H9 (cell line): ENCODE measurements around the gene SPINK6. TPM values are rescaled to one million over a fixed set of nuclear protein-coding genes. Genes with fewer than 3 reads are reported as not detected.

Experiments
- DNase-seq: peaks from one replicate; pipeline ENCODE4 v3.0.0-alpha.2; 2017
- H2AFZ ChIP-seq: one replicate; pipeline ENCODE4 v1.6.1; 2013; ENCODE audit warnings: mild to moderate bottlenecking, low read length, control low read depth, moderate library complexity
- H2AK5ac ChIP-seq: 2 replicates; pipeline ENCODE4 v1.6.1; 2013; ENCODE audit warnings: low read length, control low read depth, mixed read lengths; ENCODE audit not compliant: insufficient read length
- H2BK120ac ChIP-seq: one replicate; pipeline ENCODE4 v1.6.1; 2013; ENCODE audit warnings: low read depth, mild to moderate bottlenecking, low read length, control low read depth, inconsistent platforms; ENCODE audit not compliant: poor library complexity, severe bottlenecking
- H2BK12ac ChIP-seq: 2 replicates; pipeline ENCODE4 v1.6.1; 2013; ENCODE audit warnings: low read length, control low read depth, mixed read lengths, low read depth; ENCODE audit not compliant: insufficient read length
- H2BK15ac ChIP-seq: 2 replicates; pipeline ENCODE4 v1.6.1; 2013; ENCODE audit warnings: low read depth, low read length, control low read depth
- H2BK20ac ChIP-seq: one replicate; pipeline ENCODE4 v1.6.1; 2013; ENCODE audit warnings: low read depth, mild to moderate bottlenecking, low read length, control low read depth, inconsistent platforms; ENCODE audit not compliant: poor library complexity, severe bottlenecking
- H2BK5ac ChIP-seq: 2 replicates; pipeline ENCODE4 v1.6.1; 2013; ENCODE audit warnings: low read length, control low read depth, mixed read lengths; ENCODE audit not compliant: insufficient read length
- H3K14ac ChIP-seq: 2 replicates; pipeline ENCODE4 v1.6.1; 2013; ENCODE audit warnings: low read length, control low read depth; ENCODE audit not compliant: insufficient read depth
- H3K18ac ChIP-seq: 2 replicates; pipeline ENCODE4 v1.6.1; 2013; ENCODE audit warnings: low read depth, mild to moderate bottlenecking, mixed read lengths, low read length, control low read depth; ENCODE audit not compliant: insufficient read length
- H3K23ac ChIP-seq: 2 replicates; pipeline ENCODE4 v1.6.1; 2013; ENCODE audit warnings: low read length, control low read depth, mixed read lengths, low read depth; ENCODE audit not compliant: insufficient read length
- H3K23me2 ChIP-seq: 2 replicates; pipeline ENCODE4 v1.6.1; 2013; ENCODE audit warnings: low read depth, mild to moderate bottlenecking, mixed read lengths, low read length, control low read depth; ENCODE audit not compliant: insufficient read length, poor library complexity, severe bottlenecking
- H3K27ac ChIP-seq: 2 replicates; pipeline ENCODE4 v1.5.1; 2013; ENCODE audit warnings: low read length, control low read depth, mixed read lengths, low read depth; ENCODE audit not compliant: insufficient read length
- H3K27me3 ChIP-seq: 2 replicates; pipeline ENCODE4 v1.6.1; 2013; ENCODE audit warnings: low read length, control low read depth, inconsistent platforms; ENCODE audit not compliant: insufficient read depth
- H3K4ac ChIP-seq: 2 replicates; pipeline ENCODE4 v1.6.1; 2013; ENCODE audit warnings: low read depth, mild to moderate bottlenecking, control low read depth, inconsistent platforms, low read length, moderate library complexity
- H3K4me1 ChIP-seq: 2 replicates; pipeline ENCODE4 v1.6.1; 2013; ENCODE audit warnings: low read length, control low read depth, inconsistent platforms; ENCODE audit not compliant: insufficient read depth
- H3K4me2 ChIP-seq: 2 replicates; pipeline ENCODE4 v1.6.1; 2013; ENCODE audit warnings: low read length, control low read depth, mixed read lengths; ENCODE audit not compliant: insufficient read length, insufficient read depth
- H3K56ac ChIP-seq: 2 replicates; pipeline ENCODE4 v1.6.1; 2013; ENCODE audit warnings: low read depth, mild to moderate bottlenecking, mixed read lengths, low read length, control low read depth; ENCODE audit not compliant: insufficient read length
- H3K79me1 ChIP-seq: 2 replicates; pipeline ENCODE4 v1.6.1; 2013; ENCODE audit warnings: low read depth, mild to moderate bottlenecking, moderate library complexity, low read length, control low read depth, inconsistent platforms; ENCODE audit not compliant: insufficient read depth, poor library complexity, severe bottlenecking
- H3K79me2 ChIP-seq: 2 replicates; pipeline ENCODE4 v1.6.1; 2013; ENCODE audit warnings: low read length, control low read depth, inconsistent platforms; ENCODE audit not compliant: insufficient read depth
- H3K9ac ChIP-seq: 2 replicates; pipeline ENCODE4 v1.6.1; 2013; ENCODE audit warnings: low read length, control low read depth, mixed read lengths; ENCODE audit not compliant: insufficient read length; ENCODE audit errors: extremely low read depth
- H3K9me3 ChIP-seq: one replicate; pipeline ENCODE4 v1.6.1; 2013; ENCODE audit warnings: low read depth, low read length, inconsistent platforms; ENCODE audit not compliant: control insufficient read depth
- H3T11ph ChIP-seq: one replicate; pipeline ENCODE4 v1.6.1; 2013; ENCODE audit warnings: mild to moderate bottlenecking, low read length, control low read depth, inconsistent platforms
- H4K20me1 ChIP-seq: one replicate; pipeline ENCODE4 v1.6.1; 2013; ENCODE audit not compliant: control insufficient read depth, insufficient read length, insufficient read depth
- H4K5ac ChIP-seq: 2 replicates; pipeline ENCODE4 v1.6.1; 2013; ENCODE audit warnings: low read depth, mild to moderate bottlenecking, mixed read lengths, low read length, control low read depth; ENCODE audit not compliant: insufficient read length
- H4K8ac ChIP-seq: replicated peaks from 2 replicates; pipeline ENCODE4 v1.6.1; 2013; ENCODE audit warnings: low read length, control low read depth, mixed read lengths, low read depth; ENCODE audit not compliant: insufficient read length
- H4K91ac ChIP-seq: 2 replicates; pipeline ENCODE4 v1.6.1; 2013; ENCODE audit warnings: low read depth, mild to moderate bottlenecking, moderate library complexity, mixed read lengths, low read length, control low read depth; ENCODE audit not compliant: insufficient read length
- H3K27ac Mint-ChIP-seq, 3 experiments: 2 replicates in 2 of 3; 3 replicates in 1 of 3; pipeline ENCODE4 v1.8.0; 2020 to 2021; ENCODE audit warnings: mixed read lengths in 3 of 3, mild to moderate bottlenecking in 1 of 3, moderate library complexity in 1 of 3
- H3K27me3 Mint-ChIP-seq: 2 replicates; pipeline ENCODE4 v1.8.0; 2021; ENCODE audit warnings: low read depth, mild to moderate bottlenecking, moderate library complexity, mixed read lengths
- H3K36me3 Mint-ChIP-seq, 3 experiments: 2 replicates in 2 of 3; 3 replicates in 1 of 3; pipeline ENCODE4 v1.8.0; 2020 to 2021; ENCODE audit warnings: low read depth in 3 of 3, mixed read lengths in 3 of 3; ENCODE audit not compliant: insufficient read depth in 1 of 3
- H3K4me1 Mint-ChIP-seq, 2 experiments: 2 replicates each; pipeline ENCODE4 v1.8.0; 2020; ENCODE audit warnings: mixed read lengths in 2 of 2
- H3K4me3 Mint-ChIP-seq, 2 experiments: 2 replicates in 1 of 2; 3 replicates in 1 of 2; pipeline ENCODE4 v1.8.0; 2020 to 2021; ENCODE audit warnings: mild to moderate bottlenecking in 2 of 2, mixed read lengths in 2 of 2, moderate library complexity in 1 of 2
- H3K9me3 Mint-ChIP-seq, 2 experiments: 2 replicates in 1 of 2; 3 replicates in 1 of 2; pipeline ENCODE4 v1.8.0; 2020; ENCODE audit warnings: mild to moderate bottlenecking in 2 of 2, mixed read lengths in 2 of 2, moderate library complexity in 1 of 2
- CTCF ChIP-seq: fragments of 200-600 bp; sonication (generic); conservative IDR thresholded peaks from 3 replicates; pipeline ENCODE4 v1.8.0; 2021; ENCODE audit warnings: antibody characterized with exemption, mild to moderate bottlenecking
- total RNA-seq: library from RNA; stranded (reverse); gene quantifications from 2 replicates; pipeline ENCODE4 v1.2.1, GENCODE V29; 2021

Gene SPINK6
- total RNA-seq, 1 experiment from 2014 or later: not detected

GRCh38 chr5:148229840-148230239 lies 27.0 kb downstream of the SPINK6 start:
- no peak overlapping the region for H2AFZ ChIP-seq
- H3K79me2 ChIP-seq: no peaks in the 10 kb centered on the region
- no peak overlapping the region for H4K91ac ChIP-seq
- DNase-seq: no peak
- H2BK120ac ChIP-seq: no peak overlapping the region
- H3K4me1 Mint-ChIP-seq: peaks cover 13 to 14% of the 10 kb centered on the region in 2 experiments
- H4K5ac ChIP-seq: no peak overlapping the region
- no peaks in the 10 kb centered on the region for H3K9me3 ChIP-seq
- no peak overlapping the region for H3K27ac ChIP-seq
- no peak overlapping the region for H3K9ac ChIP-seq
- H3K79me1 ChIP-seq: no peaks in the 10 kb centered on the region
- H3K14ac ChIP-seq: no peak overlapping the region
- no peak overlapping the region for H2BK15ac ChIP-seq
- no peak overlapping the region for H3T11ph ChIP-seq
- H2BK5ac ChIP-seq: no peak overlapping the region
- no peak overlapping the region for H3K27ac Mint-ChIP-seq
- no peaks in the 10 kb centered on the region; the same call in 1 of the 2 replicates for H3K4me1 ChIP-seq
- H3K27me3 ChIP-seq: no peaks in the 10 kb centered on the region
- no peak overlapping the region for H2AK5ac ChIP-seq
- H3K4me3 Mint-ChIP-seq: peak overlapping the region; percentile 5 to 38; a peak in 1 of 5 replicates
- no peak overlapping the region for H3K56ac ChIP-seq
- peaks cover 0 to 3% of the 10 kb centered on the region in 2 experiments; a peak in 1 of 5 replicates for H3K9me3 Mint-ChIP-seq
- H3K4me2 ChIP-seq: no peak overlapping the region
- H2BK12ac ChIP-seq: no peak overlapping the region
- TF ChIP-seq CTCF: no peak
- no peaks in the 10 kb centered on the region for H4K20me1 ChIP-seq
- no peak overlapping the region for H2BK20ac ChIP-seq
- peaks cover 1 to 5% (median 5%) of the 10 kb centered on the region in 3 experiments; a peak in 5 of 7 replicates for H3K36me3 Mint-ChIP-seq
- no peaks in the 10 kb centered on the region for H3K27me3 Mint-ChIP-seq
- no peaks in the 10 kb centered on the region for H3K23me2 ChIP-seq
- H3K4ac ChIP-seq: no peak overlapping the region
- no peak overlapping the region for H4K8ac ChIP-seq
- H3K23ac ChIP-seq: no peak overlapping the region
- H3K18ac ChIP-seq: no peak overlapping the region
